ENCODE data around the gene TBC1D22B.

Gene TBC1D22B

DNA sequence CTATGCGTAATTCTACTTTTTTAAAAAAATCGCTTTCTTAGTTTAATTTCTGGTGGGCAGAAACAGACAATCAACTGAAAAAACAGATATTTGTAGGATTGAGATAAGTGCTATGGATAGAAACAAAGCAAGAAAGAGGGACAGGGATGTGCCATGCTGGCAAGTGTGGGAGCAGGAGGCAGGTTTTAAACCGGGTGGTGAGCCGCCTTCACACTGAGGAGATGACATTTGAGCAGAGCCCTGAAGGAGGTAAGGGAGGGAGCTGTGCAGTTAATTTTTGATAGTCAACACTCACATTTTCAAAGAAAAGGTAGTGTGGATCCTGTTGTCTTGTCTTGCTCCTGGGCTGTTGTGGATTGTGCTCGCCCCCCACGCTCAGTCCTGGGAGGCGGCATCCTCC is 47.2 kb downstream of the TBC1D22B start:
- CTCF ChIA-PET: interaction anchor here (0.6 to 6.8 kb wide), 9 partner anchors 11 to 1823 kb away, joined by 3 to 57 read pairs (median 6); no protein-coding TSS in a partner anchor

DNA sequence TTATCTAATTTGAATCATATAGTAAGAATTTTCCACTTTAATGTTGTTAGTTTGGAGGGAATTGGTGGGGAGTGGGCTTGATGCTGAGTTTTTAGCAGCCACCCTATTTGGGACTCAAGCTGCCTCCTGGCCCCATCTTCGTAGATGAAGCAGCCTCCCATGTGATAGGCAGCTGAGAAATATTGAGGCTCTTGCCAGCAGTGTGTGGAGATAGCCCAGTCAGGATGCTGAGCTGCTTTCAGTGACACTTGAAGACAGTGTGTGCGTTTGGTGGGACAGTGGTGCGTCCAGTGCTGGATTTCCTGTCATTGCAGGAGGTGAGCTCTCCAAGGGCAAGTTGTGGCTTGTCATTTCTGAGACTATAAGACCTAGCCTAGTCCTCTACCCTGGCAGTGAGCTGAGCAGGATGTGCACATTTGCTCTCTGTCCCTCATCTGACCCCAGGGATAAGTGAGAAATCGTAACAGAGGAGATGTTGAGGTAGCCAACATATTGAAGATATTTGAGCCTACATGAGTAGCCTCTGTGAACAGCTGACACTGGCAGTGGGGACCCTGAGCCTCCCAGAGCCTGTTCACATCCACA is 48.4 kb downstream of the TBC1D22B start:
- Histone ChIP-seq H3K4me1 (ENCODE audit: control insufficient read depth, insufficient read depth, low read length) (peaks cover 5% of the 10 kb centered on the region), H3K36me3 (ENCODE audit: control insufficient read depth in 2 of 2, insufficient read depth in 1 of 2, low read length in 2 of 2) (peaks cover 0 to 42% of the 10 kb centered on the region in 2 experiments; a peak in 1 of 3 replicates), H3K27ac (ENCODE audit: extremely low read depth, low read depth, low read length) (no peak overlapping the region), H3K9me3 (ENCODE audit: control insufficient read depth, insufficient read depth, low read depth, low read length) (no peaks in the 10 kb centered on the region), H3K4me3 (ENCODE audit: low read depth, low read length) (no peak overlapping the region)
- CTCF ChIA-PET: interaction anchor here (1.0 to 6.8 kb wide), 5 partner anchors 10 to 19 kb away, joined by 3 to 57 read pairs (median 4); no protein-coding TSS in a partner anchor
- TF ChIP-seq EGR2 (tag by site-specific recombination; IDR thresholded peaks at IDR 0.05; ENCODE audit: low read depth): no peak
- TF ChIP-seq ZNF626 (tag by site-specific recombination; IDR thresholded peaks at IDR 0.05): no peak
- TF ChIP-seq ZFP3 (tag by site-specific recombination; IDR thresholded peaks at IDR 0.05; ENCODE audit: low read depth): no peak
- TF ChIP-seq ZBTB48 (tag by site-specific recombination; IDR thresholded peaks at IDR 0.05): 0 out of 2 replicates have a peak, but pooled peaks have one; percentile 20
- TF ChIP-seq, protein P1, sequence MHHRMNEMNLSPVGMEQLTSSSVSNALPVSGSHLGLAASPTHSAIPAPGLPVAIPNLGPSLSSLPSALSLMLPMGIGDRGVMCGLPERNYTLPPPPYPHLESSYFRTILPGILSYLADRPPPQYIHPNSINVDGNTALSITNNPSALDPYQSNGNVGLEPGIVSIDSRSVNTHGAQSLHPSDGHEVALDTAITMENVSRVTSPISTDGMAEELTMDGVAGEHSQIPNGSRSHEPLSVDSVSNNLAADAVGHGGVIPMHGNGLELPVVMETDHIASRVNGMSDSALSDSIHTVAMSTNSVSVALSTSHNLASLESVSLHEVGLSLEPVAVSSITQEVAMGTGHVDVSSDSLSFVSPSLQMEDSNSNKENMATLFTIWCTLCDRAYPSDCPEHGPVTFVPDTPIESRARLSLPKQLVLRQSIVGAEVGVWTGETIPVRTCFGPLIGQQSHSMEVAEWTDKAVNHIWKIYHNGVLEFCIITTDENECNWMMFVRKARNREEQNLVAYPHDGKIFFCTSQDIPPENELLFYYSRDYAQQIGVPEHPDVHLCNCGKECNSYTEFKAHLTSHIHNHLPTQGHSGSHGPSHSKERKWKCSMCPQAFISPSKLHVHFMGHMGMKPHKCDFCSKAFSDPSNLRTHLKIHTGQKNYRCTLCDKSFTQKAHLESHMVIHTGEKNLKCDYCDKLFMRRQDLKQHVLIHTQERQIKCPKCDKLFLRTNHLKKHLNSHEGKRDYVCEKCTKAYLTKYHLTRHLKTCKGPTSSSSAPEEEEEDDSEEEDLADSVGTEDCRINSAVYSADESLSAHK (tag by site-specific recombination; IDR thresholded peaks at IDR 0.05): no peak
- TF ChIP-seq ZNF596 (tag by site-specific recombination; IDR thresholded peaks at IDR 0.05): no peak
- no peak for TF ChIP-seq ZNF677 (tag by site-specific recombination; IDR thresholded peaks at IDR 0.05)
- POLR2A ChIA-PET: no interaction called here

More for the DNA sequence above, 47.2 kb downstream of the TBC1D22B start:
- Histone ChIP-seq H3K36me3 (ENCODE audit: control insufficient read depth in 2 of 2, insufficient read depth in 1 of 2, low read length in 2 of 2) (peaks cover 0 to 42% of the 10 kb centered on the region in 2 experiments; a peak in 2 of 3 replicates), H3K27ac (ENCODE audit: extremely low read depth, low read depth, low read length) (no peak overlapping the region), H3K4me1 (ENCODE audit: control insufficient read depth, insufficient read depth, low read length) (peaks cover 5% of the 10 kb centered on the region), H3K9me3 (ENCODE audit: control insufficient read depth, insufficient read depth, low read depth, low read length) (no peaks in the 10 kb centered on the region), H3K4me3 (ENCODE audit: low read depth, low read length) (no peak overlapping the region)
- POLR2A ChIA-PET: no interaction called here
- TF ChIP-seq ZNF585B (tag by site-specific recombination; IDR thresholded peaks at IDR 0.05): no peak
- no peak for TF ChIP-seq ZNF521 (tag by site-specific recombination; IDR thresholded peaks at IDR 0.05)
- TF ChIP-seq, protein P2, sequence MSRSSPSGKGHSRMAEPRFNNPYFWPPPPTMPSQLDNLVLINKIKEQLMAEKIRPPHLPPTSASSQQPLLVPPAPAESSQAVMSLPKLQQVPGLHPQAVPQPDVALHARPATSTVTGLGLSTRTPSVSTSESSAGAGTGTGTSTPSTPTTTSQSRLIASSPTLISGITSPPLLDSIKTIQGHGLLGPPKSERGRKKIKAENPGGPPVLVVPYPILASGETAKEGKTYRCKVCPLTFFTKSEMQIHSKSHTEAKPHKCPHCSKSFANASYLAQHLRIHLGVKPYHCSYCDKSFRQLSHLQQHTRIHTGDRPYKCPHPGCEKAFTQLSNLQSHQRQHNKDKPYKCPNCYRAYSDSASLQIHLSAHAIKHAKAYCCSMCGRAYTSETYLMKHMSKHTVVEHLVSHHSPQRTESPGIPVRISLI (tag by site-specific recombination; IDR thresholded peaks at IDR 0.05): no peak
- TF ChIP-seq ZNF664 (tag by site-specific recombination; IDR thresholded peaks at IDR 0.05): no peak
- TF ChIP-seq, protein P3, sequence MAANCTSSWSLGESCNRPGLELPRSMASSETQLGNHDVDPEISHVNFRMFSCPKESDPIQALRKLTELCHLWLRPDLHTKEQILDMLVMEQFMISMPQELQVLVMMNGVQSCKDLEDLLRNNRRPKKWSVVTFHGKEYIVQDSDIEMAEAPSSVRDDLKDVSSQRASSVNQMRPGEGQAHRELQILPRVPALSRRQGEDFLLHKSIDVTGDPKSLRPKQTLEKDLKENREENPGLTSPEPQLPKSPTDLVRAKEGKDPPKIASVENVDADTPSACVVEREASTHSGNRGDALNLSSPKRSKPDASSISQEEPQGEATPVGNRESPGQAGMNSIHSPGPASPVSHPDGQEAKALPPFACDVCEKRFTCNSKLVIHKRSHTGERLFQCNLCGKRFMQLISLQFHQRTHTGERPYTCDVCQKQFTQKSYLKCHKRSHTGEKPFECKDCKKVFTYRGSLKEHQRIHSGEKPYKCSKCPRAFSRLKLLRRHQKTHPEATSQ (tag by site-specific recombination; IDR thresholded peaks at IDR 0.05): no peak
- no peak for TF ChIP-seq ZNF473 (tag by site-specific recombination; IDR thresholded peaks at IDR 0.05)
- TF ChIP-seq, protein P4, sequence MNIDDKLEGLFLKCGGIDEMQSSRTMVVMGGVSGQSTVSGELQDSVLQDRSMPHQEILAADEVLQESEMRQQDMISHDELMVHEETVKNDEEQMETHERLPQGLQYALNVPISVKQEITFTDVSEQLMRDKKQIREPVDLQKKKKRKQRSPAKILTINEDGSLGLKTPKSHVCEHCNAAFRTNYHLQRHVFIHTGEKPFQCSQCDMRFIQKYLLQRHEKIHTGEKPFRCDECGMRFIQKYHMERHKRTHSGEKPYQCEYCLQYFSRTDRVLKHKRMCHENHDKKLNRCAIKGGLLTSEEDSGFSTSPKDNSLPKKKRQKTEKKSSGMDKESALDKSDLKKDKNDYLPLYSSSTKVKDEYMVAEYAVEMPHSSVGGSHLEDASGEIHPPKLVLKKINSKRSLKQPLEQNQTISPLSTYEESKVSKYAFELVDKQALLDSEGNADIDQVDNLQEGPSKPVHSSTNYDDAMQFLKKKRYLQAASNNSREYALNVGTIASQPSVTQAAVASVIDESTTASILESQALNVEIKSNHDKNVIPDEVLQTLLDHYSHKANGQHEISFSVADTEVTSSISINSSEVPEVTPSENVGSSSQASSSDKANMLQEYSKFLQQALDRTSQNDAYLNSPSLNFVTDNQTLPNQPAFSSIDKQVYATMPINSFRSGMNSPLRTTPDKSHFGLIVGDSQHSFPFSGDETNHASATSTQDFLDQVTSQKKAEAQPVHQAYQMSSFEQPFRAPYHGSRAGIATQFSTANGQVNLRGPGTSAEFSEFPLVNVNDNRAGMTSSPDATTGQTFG (tag by site-specific recombination; IDR thresholded peaks at IDR 0.05; ENCODE audit: borderline replicate concordance): no peak
- TF ChIP-seq, protein P5, sequence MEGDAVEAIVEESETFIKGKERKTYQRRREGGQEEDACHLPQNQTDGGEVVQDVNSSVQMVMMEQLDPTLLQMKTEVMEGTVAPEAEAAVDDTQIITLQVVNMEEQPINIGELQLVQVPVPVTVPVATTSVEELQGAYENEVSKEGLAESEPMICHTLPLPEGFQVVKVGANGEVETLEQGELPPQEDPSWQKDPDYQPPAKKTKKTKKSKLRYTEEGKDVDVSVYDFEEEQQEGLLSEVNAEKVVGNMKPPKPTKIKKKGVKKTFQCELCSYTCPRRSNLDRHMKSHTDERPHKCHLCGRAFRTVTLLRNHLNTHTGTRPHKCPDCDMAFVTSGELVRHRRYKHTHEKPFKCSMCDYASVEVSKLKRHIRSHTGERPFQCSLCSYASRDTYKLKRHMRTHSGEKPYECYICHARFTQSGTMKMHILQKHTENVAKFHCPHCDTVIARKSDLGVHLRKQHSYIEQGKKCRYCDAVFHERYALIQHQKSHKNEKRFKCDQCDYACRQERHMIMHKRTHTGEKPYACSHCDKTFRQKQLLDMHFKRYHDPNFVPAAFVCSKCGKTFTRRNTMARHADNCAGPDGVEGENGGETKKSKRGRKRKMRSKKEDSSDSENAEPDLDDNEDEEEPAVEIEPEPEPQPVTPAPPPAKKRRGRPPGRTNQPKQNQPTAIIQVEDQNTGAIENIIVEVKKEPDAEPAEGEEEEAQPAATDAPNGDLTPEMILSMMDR (tag by site-specific recombination; IDR thresholded peaks at IDR 0.05): no peak
- no peak for TF ChIP-seq ZNF670 (tag by site-specific recombination; IDR thresholded peaks at IDR 0.05; ENCODE audit: low read depth)
- TF ChIP-seq ZNF324 (tag by site-specific recombination; IDR thresholded peaks at IDR 0.05): no peak

Data from HEK293 (cell line).